ENCODE data around the gene ING4. TPM values are rescaled to one million over a fixed set of nuclear protein-coding genes. Genes with fewer than 3 reads are reported as not detected.

Gene ING4
- total RNA-seq, 1 donor from 2014 or later = 14.4 TPM

DNA sequence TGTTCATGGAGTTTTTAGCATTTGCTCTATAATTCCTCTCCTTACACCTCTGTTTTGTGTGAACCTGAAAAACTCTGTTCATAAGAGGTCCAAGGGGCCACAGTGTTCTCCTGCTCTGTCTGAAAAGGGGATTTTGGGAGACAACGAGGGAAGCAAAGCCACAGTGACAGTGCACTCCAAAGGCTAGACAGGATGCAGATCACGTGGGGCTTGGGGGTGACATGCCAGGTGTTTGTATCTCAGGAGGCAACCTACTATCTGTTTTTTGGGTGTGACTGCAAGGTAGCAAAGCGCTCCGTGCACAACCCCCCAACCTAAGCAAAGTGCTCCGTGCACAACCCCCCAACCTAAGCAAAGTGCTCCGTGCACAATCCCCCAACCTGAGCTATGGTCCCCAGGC lies 50.7 kb downstream of the ING4 start:
- no peak for ATAC-seq
- no peak for DNase-seq (ENCODE audit: low spot score)

DNA sequence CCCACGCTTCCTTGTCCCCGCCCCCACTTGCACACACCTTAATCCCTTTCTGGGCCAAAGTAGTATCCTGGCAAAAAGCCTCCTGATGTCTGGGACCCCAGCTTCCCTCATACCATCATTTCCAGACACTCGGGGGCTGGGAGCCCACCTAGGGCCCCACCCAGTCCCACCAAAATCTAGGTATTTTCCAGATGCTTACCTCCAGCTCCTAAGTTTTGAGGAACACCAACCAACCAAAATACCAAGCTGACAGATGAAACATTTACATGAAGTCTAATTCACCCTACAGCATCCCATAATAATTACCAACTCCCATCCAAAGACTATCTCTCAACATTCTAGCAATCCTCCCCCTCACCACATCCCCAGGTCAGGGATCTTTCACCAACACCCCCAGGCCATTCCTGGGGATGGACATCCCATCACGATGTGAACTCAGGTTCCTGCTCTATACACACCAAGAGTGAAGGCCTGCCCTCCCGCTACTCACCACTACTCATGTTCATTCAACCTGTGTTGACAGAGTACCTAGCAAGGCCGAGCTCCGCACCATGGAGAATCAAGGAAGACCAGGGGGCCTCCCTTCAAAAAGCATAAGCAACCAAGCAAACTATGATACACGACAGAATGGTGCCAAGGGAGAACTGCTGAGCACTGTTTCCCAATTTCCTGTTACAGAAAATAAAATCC lies 54.2 kb downstream of the ING4 start:
- ATAC-seq (no peak), DNase-seq (ENCODE audit: low spot score) (no peak)

DNA sequence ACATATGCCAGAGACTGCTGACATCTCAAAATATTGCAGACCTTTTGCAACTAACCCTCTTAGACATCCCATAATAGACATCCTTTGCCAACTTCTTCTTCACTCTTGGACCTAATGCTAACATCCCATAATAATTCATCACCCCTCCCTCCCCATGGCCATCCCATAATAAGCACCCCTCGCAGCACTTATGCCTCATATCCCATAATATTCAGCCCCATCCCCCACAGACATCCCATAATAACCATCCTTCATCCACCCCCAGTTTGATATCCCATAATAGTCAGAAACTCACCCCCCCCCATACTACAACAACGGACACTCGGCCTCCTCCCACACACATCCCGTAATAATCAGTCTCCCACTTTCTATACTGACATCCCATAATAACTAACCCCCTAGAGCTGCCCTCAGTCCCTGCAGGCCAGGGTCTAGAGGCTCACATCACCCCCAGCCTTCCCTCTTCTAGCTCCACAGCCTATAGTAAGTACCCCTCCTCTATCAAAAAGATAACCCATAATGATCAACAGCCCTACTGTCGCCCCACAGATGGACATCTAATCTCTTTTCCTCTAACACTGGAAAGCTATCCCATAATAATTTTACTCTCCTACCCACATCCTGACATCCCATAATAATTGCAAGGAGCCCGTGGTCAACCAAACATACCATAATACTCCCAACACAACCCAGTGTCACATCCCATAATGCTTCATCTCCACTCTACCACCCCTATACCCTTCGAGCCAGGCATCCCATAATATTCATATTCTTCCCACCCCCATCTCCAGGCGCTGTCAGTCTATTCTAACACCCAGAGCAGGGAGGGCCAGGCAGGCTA lies 54.9 kb downstream of the ING4 start:
- no peak for DNase-seq (ENCODE audit: low spot score)
- peak; percentile 3 for ATAC-seq

DNA sequence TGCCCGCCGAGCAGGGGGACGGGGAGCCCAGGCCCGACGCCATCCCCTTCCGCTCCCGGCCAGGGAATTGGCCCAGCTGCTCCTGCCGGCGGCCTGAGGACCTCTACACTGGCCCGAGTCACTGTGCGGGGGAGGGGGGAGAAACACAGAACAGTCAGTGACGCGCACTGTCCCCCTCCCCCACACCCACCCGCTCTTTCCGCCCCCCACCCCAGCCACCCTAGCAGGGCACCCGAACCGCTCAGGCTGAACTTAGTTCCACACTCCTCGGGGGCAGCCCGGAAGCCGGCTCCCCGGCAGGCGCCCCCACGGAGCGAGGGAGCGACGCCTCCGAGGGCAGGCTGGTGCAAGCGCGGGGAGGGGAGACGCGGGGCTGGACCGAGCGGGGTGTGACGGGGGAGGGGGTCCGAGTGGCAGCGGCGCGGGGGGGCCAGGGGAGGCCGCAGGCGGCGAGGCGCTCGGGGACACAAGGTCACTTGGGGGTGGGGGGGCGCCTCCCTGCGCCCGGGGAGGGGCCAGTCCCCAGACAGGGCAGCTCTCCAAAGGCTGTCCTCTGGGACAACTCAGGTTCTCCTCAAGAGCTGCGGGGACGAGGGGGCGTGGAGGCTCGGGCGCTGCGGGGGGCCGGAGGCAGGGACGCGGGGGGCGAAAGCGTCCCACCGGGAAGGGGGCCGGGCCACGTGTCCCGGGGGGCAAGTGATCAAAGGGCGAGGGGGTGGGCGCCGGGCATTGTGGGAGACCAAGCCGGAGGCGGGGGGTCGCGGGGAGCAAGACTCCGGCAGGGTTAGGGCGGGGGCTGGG lies 56.4 kb downstream of the ING4 start:
- ATAC-seq (peak; percentile 55), DNase-seq (ENCODE audit: low spot score) (peak; percentile 73)

DNA sequence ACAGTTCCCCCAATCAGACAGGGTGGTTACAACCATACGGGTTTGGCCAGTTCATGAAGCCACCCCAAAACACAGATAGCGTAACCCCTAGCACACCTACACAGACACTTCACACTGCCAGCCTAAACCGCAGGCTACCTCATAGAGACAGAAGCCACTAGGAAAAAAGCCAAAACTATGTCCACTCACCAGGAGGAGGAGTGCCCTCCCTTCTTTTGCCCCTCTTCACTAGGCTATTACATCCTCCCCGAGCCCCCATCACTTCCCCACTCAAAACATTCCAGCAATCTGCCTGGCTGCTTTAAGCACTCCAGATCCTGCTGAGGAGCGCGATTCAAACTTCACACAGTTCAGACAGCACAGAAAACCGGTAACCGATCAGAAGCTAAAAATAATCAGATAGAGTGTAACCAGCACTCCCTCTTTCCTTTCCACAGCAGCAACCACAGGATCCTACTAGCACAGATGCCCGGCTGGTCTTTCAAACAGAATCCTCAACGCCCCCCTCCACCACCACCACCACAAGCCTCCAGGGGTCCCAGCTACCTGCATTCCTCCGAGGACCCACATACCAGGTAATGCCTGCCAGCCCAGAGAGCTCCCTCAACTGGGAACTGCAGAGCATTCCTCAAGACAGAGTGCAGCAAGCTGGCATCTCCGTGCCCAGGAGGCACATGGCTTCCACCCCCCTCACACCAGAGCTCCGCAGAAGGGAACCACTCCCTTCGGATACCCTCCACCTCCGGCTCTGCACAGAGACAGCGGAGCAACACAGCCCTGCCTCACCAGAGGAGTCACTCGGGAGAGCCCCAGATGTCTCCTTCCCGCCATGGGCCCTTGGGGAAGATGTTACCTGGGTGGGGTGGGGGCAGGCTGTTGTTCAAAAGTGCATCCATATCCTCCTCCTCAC lies 57.2 kb downstream of the ING4 start:
- no peak for DNase-seq (ENCODE audit: low spot score)
- ATAC-seq = peak; percentile 8

DNA sequence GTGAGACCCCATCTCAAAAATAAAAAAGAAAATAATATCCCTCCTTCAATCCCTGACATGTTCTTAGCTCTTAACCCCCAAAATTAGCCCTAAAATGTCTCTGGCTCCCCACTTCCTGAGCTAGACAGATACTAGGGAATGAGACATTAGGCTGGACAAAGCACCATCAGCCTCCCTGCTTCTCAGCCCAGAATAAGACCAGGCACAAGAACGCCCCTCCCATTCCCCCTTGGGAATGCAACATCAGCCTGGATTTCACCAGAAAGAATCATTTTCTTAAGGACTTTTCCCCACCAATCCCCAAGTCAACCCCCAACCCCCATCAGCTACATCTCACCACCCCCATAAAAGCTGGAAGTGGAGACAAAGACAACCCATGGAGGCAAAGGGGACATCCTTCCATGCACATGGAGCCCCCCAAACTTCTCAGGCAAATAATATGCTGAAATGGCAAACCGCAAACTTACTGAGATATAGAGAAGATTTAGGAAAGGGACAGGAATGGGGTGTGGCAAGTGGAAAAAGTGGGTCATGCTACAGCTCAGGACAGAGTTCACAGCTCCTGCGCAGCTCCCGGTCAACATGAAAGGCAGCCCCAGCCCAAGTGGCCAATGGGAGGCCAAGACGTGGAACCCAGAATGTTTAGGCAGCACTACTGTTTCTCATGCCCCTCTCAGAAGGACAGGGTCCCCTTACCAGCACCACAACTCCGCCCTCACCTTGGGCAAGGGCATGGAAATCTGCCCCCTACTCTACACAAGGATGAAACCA lies 58.5 kb downstream of the ING4 start:
- peak; percentile 60 for DNase-seq (ENCODE audit: low spot score)
- peak; percentile 10 for ATAC-seq

DNA sequence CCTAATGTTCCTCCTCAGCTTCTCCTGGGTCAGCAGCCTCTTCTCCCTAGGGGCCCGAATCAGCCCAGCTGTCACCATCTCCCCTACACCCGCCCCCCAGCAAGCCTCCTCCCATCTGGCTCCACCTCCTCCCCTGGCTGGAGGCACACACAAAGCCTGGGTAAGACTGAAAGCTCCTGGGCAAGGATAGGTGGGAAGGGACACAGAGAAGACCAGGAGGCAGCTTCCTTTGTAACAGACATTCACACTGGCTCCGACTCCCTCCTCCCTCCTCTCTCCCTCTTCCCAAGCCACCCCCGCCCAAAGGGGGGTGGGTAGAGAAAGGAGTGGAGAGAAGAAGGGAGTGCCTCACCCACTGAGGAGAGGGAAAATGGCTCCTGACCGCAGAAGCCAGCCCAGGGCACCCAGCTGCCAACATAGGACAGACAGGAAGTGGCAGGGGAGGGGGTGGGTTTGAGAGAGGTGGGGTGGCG lies 59.8 kb downstream of the ING4 start:
- DNase-seq (ENCODE audit: low spot score) = no peak
- no peak for ATAC-seq

DNA sequence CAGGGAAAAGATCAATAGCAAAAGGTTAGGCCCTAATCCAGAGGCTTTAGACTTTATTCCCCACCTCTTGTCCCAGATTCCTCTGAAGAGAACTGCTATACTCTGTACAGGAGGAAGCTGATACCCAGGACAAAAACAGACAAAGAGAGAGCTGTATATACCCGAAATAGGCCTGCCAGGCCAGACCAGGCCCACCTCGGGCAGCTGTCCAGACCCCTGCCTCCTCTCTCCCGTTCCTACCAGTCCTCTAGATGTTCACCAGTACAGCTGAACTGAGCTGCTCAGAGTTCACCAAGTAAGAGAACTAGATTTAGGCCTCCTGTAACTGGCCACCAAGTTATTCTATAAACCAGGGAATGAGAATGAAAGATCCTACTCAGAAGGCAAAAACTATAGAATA lies 60.4 kb downstream of the ING4 start:
- ATAC-seq (no peak), DNase-seq (ENCODE audit: low spot score) (no peak)

Other genes with a start within 250 kb of the ING4 start
- 0.58 TPM for gene CD27, start 218.2 kb downstream of the ING4 start, total RNA-seq
- 15.8 TPM for gene TAPBPL, start 211.1 kb downstream of the ING4 start, total RNA-seq
- gene VAMP1, start 192.4 kb downstream of the ING4 start, total RNA-seq = 6.1 TPM
- 84.1 TPM for gene MRPL51, start 169.9 kb downstream of the ING4 start, total RNA-seq
- 9.0 TPM for gene NCAPD2, start 169.0 kb downstream of the ING4 start, total RNA-seq
- 1,145 TPM for gene GAPDH, start 128.6 kb downstream of the ING4 start, total RNA-seq
- gene IFFO1, start 107.1 kb downstream of the ING4 start, total RNA-seq = 8.8 TPM
- gene NOP2, start 94.8 kb downstream of the ING4 start, total RNA-seq = 14.9 TPM
- 87.3 TPM for gene CHD4, start 55.7 kb downstream of the ING4 start, total RNA-seq
- 0.88 TPM for gene LPAR5, start 27.2 kb downstream of the ING4 start, total RNA-seq
- gene ACRBP, start 15.7 kb downstream of the ING4 start, total RNA-seq = 3.2 TPM
- 20.3 TPM for gene ZNF384, start 26.3 kb upstream of the ING4 start, total RNA-seq
- not detected for gene PIANP, start 37.7 kb upstream of the ING4 start, total RNA-seq
- 31.1 TPM for gene COPS7A, start 60.9 kb upstream of the ING4 start, total RNA-seq
- gene MLF2, start 90.0 kb upstream of the ING4 start, total RNA-seq = 133 TPM
- gene PTMS, start 103.2 kb upstream of the ING4 start, total RNA-seq = 406 TPM
- 2.8 TPM for gene LAG3, start 109.4 kb upstream of the ING4 start, total RNA-seq
- gene CD4, start 126.4 kb upstream of the ING4 start, total RNA-seq = 22.7 TPM
- 1.3 TPM for gene GPR162, start 158.7 kb upstream of the ING4 start, total RNA-seq
- gene P3H3, start 165.3 kb upstream of the ING4 start, total RNA-seq = 1.4 TPM
- gene GNB3, start 177.8 kb upstream of the ING4 start, total RNA-seq = 0.08 TPM
- 0.58 TPM for gene CDCA3, start 188.2 kb upstream of the ING4 start, total RNA-seq
- 48.0 TPM for gene USP5, start 189.0 kb upstream of the ING4 start, total RNA-seq
- 300 TPM for gene TPI1, start 204.4 kb upstream of the ING4 start, total RNA-seq
- gene SPSB2, start 210.2 kb upstream of the ING4 start, total RNA-seq = 4.7 TPM
- 1.9 TPM for gene LRRC23, start 241.7 kb upstream of the ING4 start, total RNA-seq